Activated CD4-positive, alpha-beta T cell treated with anti-CD3 and anti-CD28 coated beads for 1 hour (primary cell): ENCODE data around the gene POMZP3.
"Not testable (repeated sequence)": the region's sequence is repeated elsewhere in the genome, so short reads cannot be mapped to it uniquely, and the experiment has no call there.

ENCODE experiments used
- DNase-seq: peaks from one replicate; pipeline ENCODE4 v3.0.0-alpha.2; 2020

Gene POMZP3

DNA sequence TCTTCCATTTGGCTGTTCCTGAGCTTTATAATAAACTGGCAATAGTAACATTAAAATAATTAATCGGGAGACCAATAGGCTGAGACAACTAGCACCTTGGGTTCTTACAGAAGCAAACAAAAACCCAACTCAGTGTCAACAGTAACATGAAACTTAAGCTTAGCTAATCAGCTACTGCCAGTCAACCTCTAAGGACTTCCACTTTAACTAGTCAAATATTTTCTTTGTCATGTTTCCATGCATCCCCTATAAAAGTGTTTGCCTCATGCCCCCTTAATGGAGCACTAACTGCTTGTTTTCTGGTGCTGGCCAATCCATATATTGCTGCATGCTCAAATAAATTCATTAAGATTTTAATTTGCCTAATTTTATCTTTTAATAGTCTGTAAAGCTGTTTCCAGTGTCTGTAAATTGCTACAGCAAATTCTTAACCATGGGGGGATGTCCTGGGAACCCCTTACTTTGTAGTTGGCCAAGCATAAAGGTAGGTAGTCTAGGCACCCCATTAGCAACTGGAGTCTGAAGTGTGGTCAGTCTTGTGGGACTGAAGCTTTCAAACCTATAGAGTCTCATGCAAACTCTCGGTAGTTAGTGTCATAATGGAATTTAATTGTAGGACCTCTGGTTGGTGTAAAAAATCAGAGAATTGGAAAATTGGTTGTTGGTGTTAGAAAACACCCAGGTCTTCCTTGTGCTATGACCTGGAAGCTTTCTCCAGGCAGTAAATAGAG, 40.3 kb downstream of the POMZP3 start:
- not testable (repeated sequence) for DNase-seq

DNA sequence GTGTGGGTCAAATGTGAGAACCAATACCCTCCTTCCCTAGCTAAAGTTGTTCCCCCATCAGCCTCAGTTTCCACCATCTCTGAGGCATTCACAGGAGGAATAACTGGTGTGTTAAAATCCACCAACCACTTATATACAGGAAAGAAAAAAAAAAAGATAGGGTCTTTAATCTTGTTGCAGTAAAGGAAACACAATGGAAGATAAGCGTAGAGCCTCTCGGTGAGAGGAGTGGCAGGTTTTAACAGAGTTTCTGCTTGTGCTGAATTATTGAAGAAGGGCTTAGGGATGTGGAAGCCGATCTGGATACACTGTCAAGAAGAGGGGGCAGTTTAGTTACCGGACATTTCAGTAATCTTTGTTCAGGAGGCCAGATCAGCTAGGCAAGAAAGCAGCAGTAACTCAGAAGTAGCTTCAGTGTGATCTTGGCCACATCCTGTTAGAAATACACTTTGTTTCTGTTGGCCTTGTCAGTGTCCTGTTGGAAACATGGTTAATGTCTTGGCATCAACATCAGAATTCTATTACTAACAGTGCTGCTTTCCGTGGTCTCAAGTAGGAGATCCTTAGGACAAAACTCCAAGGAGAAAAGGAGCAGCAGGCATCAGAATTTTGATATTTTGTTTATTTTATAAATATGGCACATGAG, 43.3 kb downstream of the POMZP3 start:
- DNase-seq, result not testable (repeated sequence)

DNA sequence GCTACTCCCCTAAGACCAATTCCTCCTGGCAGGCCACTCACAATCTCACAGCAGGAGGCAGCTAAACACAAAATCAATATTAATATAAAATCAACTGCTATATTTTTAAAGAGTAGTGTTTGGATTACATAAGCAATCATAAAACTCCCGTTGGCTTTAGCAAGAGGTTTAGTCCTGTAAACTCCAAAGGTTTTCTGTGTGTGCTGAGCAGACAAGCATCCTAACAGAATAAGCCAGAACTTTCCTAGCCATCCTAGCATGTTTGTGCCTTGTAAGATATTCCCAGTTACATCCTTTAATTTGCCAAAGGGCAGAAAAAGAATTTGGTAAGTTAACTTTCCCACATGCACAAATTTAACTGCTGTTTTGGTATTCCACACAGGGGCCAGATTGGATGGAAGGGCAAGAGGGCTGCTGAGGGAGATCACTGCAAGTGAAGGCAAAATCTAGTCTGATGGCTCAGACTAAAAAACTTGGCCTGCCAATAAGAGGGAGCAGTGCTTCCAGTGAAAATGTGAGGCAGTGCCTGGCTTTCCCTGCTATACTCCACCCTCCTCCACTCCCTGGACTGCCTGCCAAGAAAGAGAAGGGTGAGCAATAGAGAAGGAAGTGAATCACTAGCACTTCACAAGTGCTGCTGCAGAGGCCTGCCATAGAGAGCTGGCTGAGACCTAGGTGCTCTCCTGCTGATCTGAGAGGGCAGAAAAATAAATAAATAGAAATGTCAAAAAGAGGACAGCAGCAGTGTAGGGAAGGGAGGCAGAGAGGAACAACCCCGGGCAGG, 44.0 kb downstream of the POMZP3 start:
- DNase-seq, result not testable (repeated sequence)

DNA sequence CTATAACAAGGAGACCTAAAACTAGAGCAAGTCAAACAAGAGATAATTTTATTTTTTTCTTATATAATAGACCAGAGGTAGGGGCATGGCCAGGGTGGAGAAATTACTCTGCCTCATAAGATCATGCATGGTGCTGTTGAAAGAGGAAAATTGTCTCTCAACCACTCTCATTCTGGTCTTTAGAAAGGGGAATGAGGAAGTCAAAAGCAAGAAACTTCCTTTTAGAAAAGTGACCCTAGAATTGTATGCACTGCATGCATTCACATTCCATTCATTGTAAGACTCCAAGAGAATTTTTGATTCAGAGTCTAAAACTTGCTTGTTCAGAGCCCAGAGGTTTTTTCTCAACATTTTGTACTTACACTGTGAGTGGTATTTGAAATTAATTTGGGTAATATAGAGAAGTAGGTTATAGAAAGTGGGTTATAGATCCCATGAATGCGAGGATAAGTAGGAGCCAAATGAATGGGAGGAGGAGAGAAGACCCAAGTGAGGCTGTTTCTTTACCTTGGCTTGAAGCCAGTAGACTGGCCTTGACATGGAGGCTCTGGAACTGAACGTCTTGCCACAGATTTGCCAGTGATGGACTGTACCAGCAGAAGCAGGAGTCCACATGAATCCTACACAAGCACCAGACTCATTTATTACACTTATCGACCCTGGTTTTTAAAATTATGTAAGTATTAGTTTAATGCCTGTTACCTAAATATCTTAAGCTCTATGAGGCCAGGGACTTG, 51.0 kb downstream of the POMZP3 start:
- DNase-seq, result not testable (repeated sequence)

DNA sequence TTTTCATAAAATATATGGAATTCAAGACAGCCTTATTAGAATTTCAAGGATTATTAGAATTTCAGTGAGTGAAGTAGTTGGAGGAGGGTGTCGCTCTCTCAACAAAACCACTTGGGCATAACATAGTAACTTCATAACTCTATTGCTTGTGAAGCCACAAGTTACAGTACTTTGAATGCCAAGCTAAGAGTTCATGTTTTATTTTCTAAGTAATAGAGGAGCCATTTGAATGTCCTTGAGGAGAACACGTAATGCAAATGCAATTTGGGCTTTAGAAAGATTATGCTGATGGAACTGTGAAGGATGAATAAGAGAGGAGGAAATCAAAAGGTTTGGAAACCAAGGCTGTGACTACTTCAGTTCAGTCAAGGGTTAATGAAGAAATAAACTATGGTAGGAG, 51.6 kb downstream of the POMZP3 start:
- DNase-seq, result not testable (repeated sequence)

DNA sequence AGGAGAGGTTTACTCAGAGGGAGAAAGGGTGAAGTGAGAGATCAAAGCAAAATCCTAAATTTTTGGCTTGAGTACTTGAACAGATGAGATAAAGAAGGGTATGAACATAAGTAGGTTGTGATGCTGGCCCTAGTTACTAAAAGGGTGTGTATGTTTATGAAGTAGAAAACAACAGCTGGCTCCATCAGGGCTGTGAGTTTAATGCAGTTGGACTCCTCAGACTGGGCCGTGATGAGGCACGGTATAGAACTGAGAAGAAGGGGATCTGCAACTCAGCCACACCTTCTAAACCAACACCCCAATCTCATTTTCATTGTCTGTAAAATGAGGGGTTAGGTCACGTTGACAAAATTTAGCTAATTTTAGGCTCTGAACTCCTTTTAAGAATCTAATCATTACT, 54.8 kb downstream of the POMZP3 start:
- DNase-seq, result not testable (repeated sequence)

DNA sequence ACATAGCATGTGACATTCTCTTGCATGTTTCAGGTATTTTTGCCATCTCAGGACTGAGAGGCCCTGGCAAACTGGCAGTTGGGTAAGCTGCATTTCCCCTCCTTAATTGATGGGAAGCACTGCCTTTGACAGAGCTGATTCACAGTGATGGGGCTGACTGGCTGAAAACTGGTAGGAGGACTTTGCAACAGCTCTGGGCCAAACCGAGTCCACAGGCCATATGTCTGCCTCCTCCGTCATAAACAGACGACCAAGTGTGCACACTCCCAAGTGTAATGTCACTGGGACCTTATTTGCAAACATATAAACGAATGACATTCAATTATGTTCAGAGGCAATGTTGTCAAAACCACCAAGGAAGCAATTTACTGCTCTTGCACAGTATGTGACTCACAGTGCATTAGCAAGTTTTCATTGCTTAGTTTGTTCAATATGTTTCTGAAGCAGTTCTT, 56.7 kb downstream of the POMZP3 start:
- not testable (repeated sequence) for DNase-seq

DNA sequence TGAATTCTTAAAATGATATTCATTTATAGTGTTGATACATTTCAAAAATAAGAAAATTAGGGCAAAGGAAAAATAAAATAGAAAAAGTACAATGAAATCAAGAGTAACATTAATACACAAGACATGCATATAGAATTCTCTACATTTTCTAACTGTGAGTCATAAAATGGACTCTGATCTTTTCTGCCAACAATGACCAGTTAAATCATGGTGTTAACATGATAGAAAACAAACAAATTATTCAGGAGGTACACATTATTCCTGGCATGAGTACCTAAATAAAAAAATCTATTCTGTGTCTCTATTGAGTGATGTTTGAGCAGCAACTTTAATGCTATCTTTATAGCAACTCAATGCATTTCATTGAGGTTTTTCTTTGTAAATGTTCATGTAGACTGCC, 58.3 kb downstream of the POMZP3 start:
- DNase-seq, result not testable (repeated sequence)

DNA sequence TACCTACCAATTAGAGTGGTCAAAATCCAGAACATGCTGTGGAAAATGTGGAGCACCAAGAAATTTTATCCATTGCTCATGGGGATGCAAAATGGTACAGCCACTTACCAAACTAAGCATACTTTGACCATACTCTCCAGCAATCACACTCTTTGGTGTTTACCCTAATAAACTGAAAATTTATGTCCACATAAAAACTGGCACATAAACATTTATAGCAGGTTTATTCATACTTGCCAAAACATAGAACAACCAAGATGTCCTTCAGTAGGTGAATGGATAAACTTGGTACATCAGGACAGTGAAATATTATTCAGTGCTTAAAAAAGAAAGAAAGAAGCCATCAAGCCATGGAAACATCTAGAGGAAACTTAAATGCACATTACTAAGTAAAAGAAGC, 59.3 kb downstream of the POMZP3 start:
- not testable (repeated sequence) for DNase-seq

DNA sequence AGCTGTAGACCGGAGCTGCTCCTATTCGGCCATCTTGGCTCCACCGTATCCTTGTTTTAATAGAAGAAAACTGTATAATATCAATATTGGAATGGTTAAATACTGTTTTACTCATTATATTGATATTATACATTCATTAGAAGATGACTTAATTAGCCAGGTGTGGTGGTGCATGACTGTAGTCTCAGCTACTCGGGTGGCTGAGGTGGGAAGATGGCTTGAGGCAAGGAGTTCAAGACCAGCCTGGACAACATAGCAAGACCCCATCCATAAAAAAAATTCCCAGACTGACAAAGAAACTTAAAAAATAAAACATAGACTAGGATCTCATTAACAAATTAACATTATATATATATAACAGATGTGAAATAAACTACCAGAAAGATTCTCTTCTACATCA, 59.8 kb downstream of the POMZP3 start:
- not testable (repeated sequence) for DNase-seq

DNA sequence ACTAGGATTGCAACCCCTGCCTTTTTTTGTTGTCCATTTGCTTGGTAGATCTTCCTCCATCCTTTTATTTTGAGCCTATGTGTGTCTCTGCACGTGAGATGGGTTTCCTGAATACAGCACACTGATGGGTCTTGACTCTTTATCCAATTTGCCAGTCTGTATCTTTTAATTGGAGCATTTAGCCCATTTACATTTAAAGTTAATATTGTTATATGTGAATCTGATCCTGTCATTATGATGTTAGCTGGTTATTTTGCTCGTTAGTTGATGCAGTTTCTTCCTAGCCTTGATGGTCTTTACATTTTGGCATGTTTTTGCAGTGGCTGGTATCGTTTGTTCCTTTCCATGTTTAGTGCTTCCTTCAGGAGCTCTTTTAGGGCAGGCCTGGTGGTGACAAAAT, 62.1 kb downstream of the POMZP3 start:
- not testable (repeated sequence) for DNase-seq

DNA sequence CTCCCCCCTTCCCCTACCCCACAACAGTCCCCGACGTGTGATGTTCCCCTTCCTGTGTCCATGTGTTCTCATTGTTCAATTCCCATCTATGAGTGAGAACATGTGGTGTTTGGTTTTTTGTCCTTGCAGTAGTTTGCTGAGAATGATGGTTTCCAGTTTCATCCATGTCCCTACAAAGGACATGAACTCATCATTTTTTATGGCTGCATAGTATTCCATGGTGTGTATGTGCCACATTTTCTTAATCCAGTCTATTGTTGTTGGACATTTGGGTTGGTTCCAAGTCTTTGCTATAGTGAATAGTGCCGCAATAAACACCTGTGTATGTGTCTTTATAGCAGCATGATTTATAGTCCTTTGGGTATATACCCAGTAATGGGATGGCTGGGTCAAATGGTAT, 65.7 kb downstream of the POMZP3 start:
- not testable (repeated sequence) for DNase-seq

DNA sequence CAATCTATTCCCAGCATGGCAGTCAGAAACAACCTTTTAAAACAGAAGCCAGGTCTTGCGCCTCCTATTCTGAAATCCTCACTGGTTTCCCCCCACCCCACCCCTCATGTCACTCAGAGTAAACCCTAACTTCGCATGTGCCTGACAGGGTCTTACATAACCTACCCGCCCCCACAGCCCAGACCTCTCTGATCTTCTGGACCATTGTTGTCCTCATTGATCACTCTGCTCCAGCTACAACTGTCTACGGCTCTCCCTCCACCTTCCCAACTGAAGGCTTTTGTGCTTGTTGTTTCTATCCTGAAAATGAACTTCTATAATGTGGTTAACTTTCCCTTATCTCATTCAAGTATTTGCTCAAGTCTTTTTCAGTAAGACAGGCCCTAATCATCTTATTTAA, 66.9 kb downstream of the POMZP3 start:
- DNase-seq, result not testable (repeated sequence)
